ENCODE measurements around the gene NPHS1. TPM values are rescaled to one million over a fixed set of nuclear protein-coding genes. Genes with fewer than 3 reads are reported as not detected.

NPHS1 gene
- total and polyA plus RNA-seq, 7 experiments from 2014 or later: 0.30 to 0.51 TPM; not detected in 5

DNA sequence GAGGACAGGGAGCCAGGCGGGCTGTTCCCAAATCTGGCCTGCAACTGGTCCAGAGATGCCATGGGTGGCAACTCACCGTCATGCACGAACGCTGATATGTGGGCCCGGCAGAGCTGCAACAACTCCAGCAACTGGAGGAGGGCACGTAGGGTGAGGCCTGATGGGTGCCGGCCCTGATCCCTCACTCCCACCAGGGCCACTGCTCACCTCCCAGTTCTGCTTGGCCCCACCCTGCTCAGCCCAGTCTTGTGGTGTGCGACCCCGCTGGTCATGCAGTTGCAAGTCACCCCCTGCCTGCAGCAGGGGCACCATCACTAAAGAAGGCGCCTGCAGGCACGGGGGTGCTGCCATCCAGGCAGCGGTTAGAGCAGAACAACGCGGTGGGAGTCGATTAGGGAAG is 60.0 kb downstream of the NPHS1 start:
- H3K27ac Mint-ChIP-seq: peak overlapping the region in 1 of 9 donors; percentile 31
- peaks cover 0 to 6% (median 0%) of the 10 kb centered on the region in 7 donors for H3K4me1 Mint-ChIP-seq
- H3K27me3 ChIP-seq (ENCODE audit: control insufficient read depth in 2 of 2, insufficient read depth in 2 of 2, low read length in 2 of 2): no peaks in the 10 kb centered on the region
- H3K4me3 Mint-ChIP-seq: no peak overlapping the region
- ChIA-PET POLR2A (interaction anchor here (0.6 kb wide), 1 partner anchor 33 kb away, joined by 3 read pairs; no protein-coding TSS in a partner anchor), CTCF (no interaction called here)
- intact Hi-C loops (cut with micrococcal nuclease): no loop called here
- no peak for DNase-seq
- no peak overlapping the region for H3K27ac ChIP-seq (ENCODE audit: low read depth, low read length)
- no peaks in the 10 kb centered on the region for H3K4me1 ChIP-seq (ENCODE audit: control insufficient read depth in 2 of 2, insufficient read depth in 2 of 2, low read length in 2 of 2)
- H3K9me3 Mint-ChIP-seq: no peaks in the 10 kb centered on the region
- no peaks in the 10 kb centered on the region for H3K36me3 ChIP-seq (ENCODE audit: control insufficient read depth in 2 of 3, insufficient read depth in 3 of 3, low read length in 3 of 3)
- H3K27me3 Mint-ChIP-seq: peaks cover 15 to 24% (median 19%) of the 10 kb centered on the region in 5 donors
- no peaks in the 10 kb centered on the region for H3K9me3 ChIP-seq (ENCODE audit: control insufficient read depth in 2 of 3, low read length in 3 of 3)
- H3K4me3 ChIP-seq (ENCODE audit: low read length): no peak overlapping the region
- ATAC-seq: no peak
- H3K36me3 Mint-ChIP-seq: no peaks in the 10 kb centered on the region

- H3K27me3 ChIP-seq (ENCODE audit: control insufficient read depth in 2 of 2, insufficient read depth in 2 of 2, low read length in 2 of 2): no peaks in the 10 kb centered on the region
- H3K4me1 Mint-ChIP-seq: peaks cover 0 to 2% (median 0%) of the 10 kb centered on the region in 7 donors
- H3K4me3 ChIP-seq (ENCODE audit: low read length): no peak overlapping the region
- H3K36me3 Mint-ChIP-seq: no peaks in the 10 kb centered on the region
- no peaks in the 10 kb centered on the region for H3K36me3 ChIP-seq (ENCODE audit: control insufficient read depth in 2 of 3, insufficient read depth in 3 of 3, low read length in 3 of 3)
- no peaks in the 10 kb centered on the region for H3K9me3 Mint-ChIP-seq
- no peaks in the 10 kb centered on the region for H3K9me3 ChIP-seq (ENCODE audit: control insufficient read depth in 2 of 3, low read length in 3 of 3)
- DNase-seq: no peak
- no peak for ATAC-seq
- POLR2A ChIA-PET: interaction anchor here (0.6 kb wide), 1 partner anchor 32 kb away, joined by 3 read pairs; no protein-coding TSS in a partner anchor
- intact Hi-C loops (cut with micrococcal nuclease): no loop called here
- CTCF ChIA-PET: no interaction called here
- no peak overlapping the region for H3K27ac Mint-ChIP-seq
- H3K4me1 ChIP-seq (ENCODE audit: control insufficient read depth in 2 of 2, insufficient read depth in 2 of 2, low read length in 2 of 2): no peaks in the 10 kb centered on the region
- H3K27ac ChIP-seq (ENCODE audit: low read depth, low read length): no peak overlapping the region
- H3K27me3 Mint-ChIP-seq: peaks cover 11 to 19% (median 14%) of the 10 kb centered on the region in 5 donors
- no peak overlapping the region for H3K4me3 Mint-ChIP-seq
Measured at GRCh38 chr19:35791814-35792279, 60.5 kb downstream of the NPHS1 start.

- ChIA-PET CTCF (no interaction called here), POLR2A (no interaction called here)
- DNase-seq (peak in 1 of 9 donors; percentile 11), ATAC-seq (no peak)
- H3K4me3 ChIP-seq (ENCODE audit: low read length): no peak overlapping the region
- H3K4me1 Mint-ChIP-seq: no peaks in the 10 kb centered on the region
- no peaks in the 10 kb centered on the region for H3K36me3 ChIP-seq (ENCODE audit: control insufficient read depth in 2 of 3, insufficient read depth in 3 of 3, low read length in 3 of 3)
- H3K4me1 ChIP-seq (ENCODE audit: control insufficient read depth in 2 of 2, insufficient read depth in 2 of 2, low read length in 2 of 2): no peaks in the 10 kb centered on the region
- intact Hi-C loops (cut with micrococcal nuclease): no loop called here
- no peaks in the 10 kb centered on the region for H3K9me3 ChIP-seq (ENCODE audit: control insufficient read depth in 2 of 3, low read length in 3 of 3)
- H3K27me3 ChIP-seq (ENCODE audit: control insufficient read depth in 2 of 2, insufficient read depth in 2 of 2, low read length in 2 of 2): no peaks in the 10 kb centered on the region
- H3K27ac ChIP-seq (ENCODE audit: low read depth, low read length): no peak overlapping the region
- H3K36me3 Mint-ChIP-seq: no peaks in the 10 kb centered on the region
- no peaks in the 10 kb centered on the region for H3K9me3 Mint-ChIP-seq
- no peak overlapping the region for H3K4me3 Mint-ChIP-seq
- peaks cover 4 to 13% (median 8%) of the 10 kb centered on the region in 5 donors for H3K27me3 Mint-ChIP-seq
- H3K27ac Mint-ChIP-seq: no peak overlapping the region
Measured at GRCh38 chr19:35790981-35791813, 61.1 kb downstream of the NPHS1 start.

DNA sequence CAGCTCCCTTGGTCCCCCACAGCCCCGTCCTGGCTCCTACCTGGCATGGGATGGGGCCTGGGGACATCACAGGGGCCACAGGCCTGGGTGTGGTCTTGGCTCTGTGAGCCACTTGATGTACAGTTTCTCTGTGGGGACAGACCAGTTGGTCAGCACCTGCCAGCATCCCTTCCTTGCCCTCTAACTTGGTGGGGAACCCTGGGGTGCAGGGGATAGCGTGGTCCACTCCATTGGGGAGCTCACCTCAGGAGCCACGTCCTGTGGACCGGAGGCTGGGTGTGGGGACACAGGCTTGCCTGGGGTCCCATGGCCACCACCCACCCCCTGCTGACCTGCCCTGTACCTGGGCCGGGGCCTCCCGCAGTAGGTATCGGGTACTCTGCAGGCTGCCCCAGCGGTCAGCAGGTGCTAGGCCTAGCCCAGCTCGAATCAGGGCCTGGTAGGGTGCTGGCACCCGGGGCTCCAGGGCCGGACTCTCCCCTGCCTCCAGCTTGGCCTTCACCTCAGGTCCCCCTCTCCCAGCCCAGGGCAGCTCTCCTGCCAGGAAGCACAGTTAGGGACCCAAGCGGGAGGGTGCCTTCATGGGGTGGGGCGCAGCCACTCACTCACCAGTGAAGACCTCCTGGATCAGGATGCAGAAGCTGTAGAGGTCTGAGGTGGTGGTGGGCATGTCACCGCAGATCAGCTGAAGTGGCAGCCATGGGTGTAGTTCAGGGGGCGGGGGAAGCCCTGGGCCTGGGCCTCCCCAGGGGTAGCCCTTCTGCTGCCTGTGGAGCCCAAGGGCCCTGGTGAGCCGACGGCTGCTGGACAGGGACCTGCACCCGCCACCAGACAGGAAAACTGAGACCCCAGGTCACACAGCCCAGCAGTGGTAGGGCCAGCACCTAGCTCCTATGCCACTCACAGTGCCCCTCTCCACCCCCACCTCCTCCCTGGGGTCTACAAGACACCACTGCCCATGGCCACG is 62.0 kb downstream of the NPHS1 start:
- no peak overlapping the region for H3K4me3 ChIP-seq (ENCODE audit: low read length)
- Mint-ChIP-seq H3K4me3 (no peak overlapping the region), H3K27ac (no peak overlapping the region), H3K9me3 (no peaks in the 10 kb centered on the region), H3K27me3 (peaks cover 0 to 8% (median 5%) of the 10 kb centered on the region in 5 donors), H3K36me3 (no peaks in the 10 kb centered on the region), H3K4me1 (no peaks in the 10 kb centered on the region)
- ATAC-seq (no peak), DNase-seq (no peak)
- H3K27me3 ChIP-seq (ENCODE audit: control insufficient read depth in 2 of 2, insufficient read depth in 2 of 2, low read length in 2 of 2): no peaks in the 10 kb centered on the region
- POLR2A ChIA-PET: no interaction called here
- intact Hi-C loops (cut with micrococcal nuclease): no loop called here
- H3K9me3 ChIP-seq (ENCODE audit: control insufficient read depth in 2 of 3, low read length in 3 of 3): no peaks in the 10 kb centered on the region
- H3K27ac ChIP-seq (ENCODE audit: low read depth, low read length): no peak overlapping the region
- H3K4me1 ChIP-seq (ENCODE audit: control insufficient read depth in 2 of 2, insufficient read depth in 2 of 2, low read length in 2 of 2): no peaks in the 10 kb centered on the region
- peaks cover 0 to 1% (median 0%) of the 10 kb centered on the region in 3 experiments for H3K36me3 ChIP-seq (ENCODE audit: control insufficient read depth in 2 of 3, insufficient read depth in 3 of 3, low read length in 3 of 3)
- CTCF ChIA-PET: no interaction called here

DNA sequence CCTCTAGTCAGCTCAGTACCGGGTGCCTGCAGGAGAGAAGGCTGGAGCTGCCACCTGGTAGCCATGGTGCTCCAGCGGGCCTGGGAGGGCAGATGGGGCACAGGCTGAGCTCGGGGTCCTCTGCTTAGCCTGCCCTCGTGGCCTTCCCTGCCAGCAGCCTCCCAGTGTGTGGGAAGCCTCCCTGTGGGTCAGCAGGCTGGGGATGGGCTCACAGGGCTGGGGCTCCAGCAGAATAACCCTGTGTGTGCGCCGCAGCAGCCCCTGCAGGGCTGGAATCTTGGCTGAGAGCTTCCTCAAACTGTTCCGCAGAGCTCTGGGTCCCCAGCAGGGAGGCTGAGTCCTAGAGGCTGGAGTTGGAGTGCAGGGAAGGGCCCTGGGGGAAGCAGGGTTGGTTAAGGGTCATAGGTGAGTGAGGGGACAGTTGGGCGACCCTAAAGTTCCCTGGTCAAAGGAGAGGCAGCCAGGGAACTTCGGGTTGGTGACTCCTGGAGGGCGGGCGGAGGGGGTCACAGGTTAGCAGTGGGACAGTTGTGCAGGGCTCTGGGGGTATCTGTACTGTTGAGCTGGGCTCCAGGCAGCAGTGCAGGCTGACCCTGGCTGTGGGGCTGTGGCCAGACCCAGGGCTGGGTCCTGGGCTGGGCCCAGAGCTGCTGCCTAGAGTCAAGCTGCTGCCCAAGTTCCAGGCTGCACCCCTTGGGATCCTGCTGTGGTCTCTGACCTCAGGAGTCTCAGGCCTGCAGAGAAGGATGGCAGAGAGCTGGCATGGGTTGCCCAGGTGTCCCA is 62.9 kb downstream of the NPHS1 start:
- Mint-ChIP-seq H3K27ac (no peak overlapping the region), H3K4me3 (no peak overlapping the region), H3K4me1 (no peaks in the 10 kb centered on the region), H3K9me3 (no peaks in the 10 kb centered on the region), H3K36me3 (no peaks in the 10 kb centered on the region), H3K27me3 (peaks cover 0 to 8% (median 5%) of the 10 kb centered on the region in 5 donors)
- H3K36me3 ChIP-seq (ENCODE audit: control insufficient read depth in 2 of 3, insufficient read depth in 3 of 3, low read length in 3 of 3): peaks cover 0 to 7% (median 0%) of the 10 kb centered on the region in 3 experiments
- no peaks in the 10 kb centered on the region for H3K9me3 ChIP-seq (ENCODE audit: control insufficient read depth in 2 of 3, low read length in 3 of 3)
- H3K27me3 ChIP-seq (ENCODE audit: control insufficient read depth in 2 of 2, insufficient read depth in 2 of 2, low read length in 2 of 2): no peaks in the 10 kb centered on the region
- H3K4me3 ChIP-seq (ENCODE audit: low read length): no peak overlapping the region
- CTCF ChIA-PET: no interaction called here
- POLR2A ChIA-PET: no interaction called here
- no peaks in the 10 kb centered on the region for H3K4me1 ChIP-seq (ENCODE audit: control insufficient read depth in 2 of 2, insufficient read depth in 2 of 2, low read length in 2 of 2)
- no peak for ATAC-seq
- DNase-seq: no peak
- H3K27ac ChIP-seq (ENCODE audit: low read depth, low read length): no peak overlapping the region
- intact Hi-C loops (cut with micrococcal nuclease): no loop called here
